ENCODE measurements around the gene CTDSP2. TPM values are rescaled to one million over a fixed set of nuclear protein-coding genes. Genes with fewer than 3 reads are reported as not detected.

CTDSP2 gene
- total and polyA plus RNA-seq, 2 of the 8 experiments (the other 6 are each of a cell fraction or from before 2014, with no cell fraction given), result 71.3 to 91.7 TPM

DNA sequence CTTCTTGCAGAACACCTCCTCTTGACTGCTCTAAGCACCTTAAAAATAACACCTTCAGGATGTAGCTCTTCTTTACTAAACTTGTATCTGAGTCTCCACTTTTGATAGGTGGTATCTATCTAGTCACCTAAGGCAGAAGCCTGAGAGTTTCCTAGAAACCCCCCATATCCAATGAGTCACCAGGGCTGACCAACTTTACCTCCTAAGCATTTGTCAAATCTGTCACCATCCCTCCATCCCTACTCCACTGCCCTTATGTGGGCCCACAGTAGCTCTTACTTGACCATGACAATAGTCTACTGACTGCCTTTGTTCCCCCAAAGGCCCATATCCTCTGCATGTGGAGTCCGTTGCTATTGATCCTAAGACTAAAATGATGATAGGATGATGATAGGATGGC lies 43.9 kb downstream of the CTDSP2 start:
- Histone ChIP-seq H3K79me1 (ENCODE audit: low read depth, low read length) (no peaks in the 10 kb centered on the region; the same call in 1 of the 2 replicates), H2BK5ac (ENCODE audit: low read depth, low read length) (no peak overlapping the region), H2AFZ (ENCODE audit: low read length) (no peak overlapping the region), H3K27me3 (replicated peaks in 1 of 4; ENCODE audit: control insufficient read depth in 3 of 4, extremely low read depth in 1 of 4, insufficient read depth in 3 of 4, low read length in 3 of 4) (no peaks in the 10 kb centered on the region), H3K9me3 (ENCODE audit: insufficient read depth in 2 of 2, low read depth in 1 of 2, low read length in 1 of 2) (no peaks in the 10 kb centered on the region), H3K23ac (ENCODE audit: insufficient read length) (no peak overlapping the region), H3K4me2 (ENCODE audit: insufficient read depth in 1 of 2, low read depth in 2 of 2, low read length in 2 of 2) (no peak overlapping the region), H3K4me1 (replicated peaks in 1 of 4; ENCODE audit: control insufficient read depth in 3 of 4, insufficient read depth in 4 of 4, low read length in 3 of 4) (peaks cover 0 to 2% (median under 1%) of the 10 kb centered on the region in 4 experiments; a peak in 1 of 7 replicates), H3K9ac (replicated peaks in 1 of 4; ENCODE audit: extremely low read depth in 1 of 4, low read depth in 3 of 4, low read length in 3 of 4) (no peak overlapping the region), H4K5ac (ENCODE audit: insufficient read length, low read depth, low read length) (no peak overlapping the region), H3K56ac (replicated peaks; ENCODE audit: insufficient read length, low read depth, low read length) (no peak overlapping the region), H4K20me1 (replicated peaks in 1 of 2; ENCODE audit: control insufficient read depth in 1 of 2, insufficient read depth in 2 of 2, low read length in 2 of 2) (no peaks in the 10 kb centered on the region), H3K27ac (ENCODE audit: low read depth, low read length) (no peak overlapping the region), H3K79me2 (ENCODE audit: control insufficient read depth in 1 of 2, insufficient read depth in 2 of 2, low read length in 2 of 2) (no peaks in the 10 kb centered on the region), H2BK15ac (ENCODE audit: low read length) (no peak overlapping the region), H3K36me3 (ENCODE audit: control insufficient read depth in 2 of 4, insufficient read depth in 4 of 4, low read length in 3 of 4) (peaks cover 0 to 2% (median under 1%) of the 10 kb centered on the region in 4 experiments; a peak in 4 of 8 replicates), H2AK5ac (ENCODE audit: low read depth, low read length) (no peak overlapping the region), H2BK20ac (ENCODE audit: low read length) (no peak overlapping the region), H3K14ac (ENCODE audit: insufficient read length) (no peak overlapping the region), H2BK120ac (replicated peaks; ENCODE audit: low read depth, low read length) (no peak overlapping the region), H3K4me3 (ENCODE audit: extremely low read depth in 1 of 4, insufficient read depth in 2 of 4, low read depth in 3 of 4, low read length in 4 of 4) (no peak overlapping the region), H4K8ac (ENCODE audit: extremely low read depth, insufficient read depth, low read length) (no peak overlapping the region), H3K4ac (replicated peaks; ENCODE audit: insufficient read length, low read depth, low read length) (no peak overlapping the region), H3K18ac (ENCODE audit: extremely low read depth, low read length) (no peak overlapping the region), H4K91ac (replicated peaks; ENCODE audit: insufficient read length, low read length) (no peak overlapping the region), H3K23me2 (ENCODE audit: low read depth, low read length) (no peaks in the 10 kb centered on the region), H2BK12ac (ENCODE audit: low read depth, low read length) (no peak overlapping the region)
- FAIRE-seq (no peak), DNase-seq (ENCODE audit: low read depth in 1 of 2, low spot score in 2 of 2) (no peak)
- WGBS, 2 experiments (ENCODE audit: extremely low coverage in 1 of 2, insufficient coverage in 1 of 2, insufficient read length in 1 of 2, insufficient replicate concordance in 2 of 2, low coverage in 1 of 2, low lambda C conversion rate in 2 of 2, missing lambda C conversion rate in 1 of 2), result 73% methylated on average over 1 of the region's 1 CpG; no CpG with 5 or more reads in 1 of the 2 experiments
- POLR2A ChIA-PET (ENCODE audit: partially characterized antibody), result interaction anchor here (0.9 to 8.0 kb wide), 7 partner anchors 15 to 42 kb away, joined by 3 to 71 read pairs (median 4); partner anchors contain the start of genes AVIL, CYP27B1, EEF1AKMT3 and METTL1
- CTCF ChIA-PET (ENCODE audit: partially characterized antibody), result interaction anchor here (0.6 to 6.9 kb wide), 32 partner anchors 12 to 1646 kb away, joined by 3 to 146 read pairs (median 6); partner anchors contain the start of genes AVIL, CYP27B1 and TSFM
- TF ChIP-seq CTBP2 (IDR thresholded peaks at IDR 0.05; ENCODE audit: borderline replicate concordance, insufficient read depth, insufficient read length, low read length) (no peak), TAF1 (IDR thresholded peaks at IDR 0.05; ENCODE audit: low read depth, low read length) (no peak), MAFK (IDR thresholded peaks at IDR 0.05; ENCODE audit: low read depth, low read length) (no peak), CEBPB (IDR thresholded peaks at IDR 0.05; ENCODE audit: low read depth, low read length) (no peak)

All from H1 (cell line).